ENCODE data around the gene SPARC.

SPARC gene

GRCh38 chr5:151619812-151620460 is 66.8 kb downstream of the SPARC start:
- no peak for DNase-seq (ENCODE audit: low read depth)
- H3K4me3 ChIP-seq (ENCODE audit: control insufficient read depth, low read depth, low read length) = no peak overlapping the region
- no peak for TF ChIP-seq CTCF (conservative IDR thresholded peaks at IDR 0.05; ENCODE audit: control insufficient read depth, insufficient read depth, low read depth, low read length)

- no peak for TF ChIP-seq CTCF (conservative IDR thresholded peaks at IDR 0.05; ENCODE audit: control insufficient read depth, insufficient read depth, low read depth, low read length)
- no peak overlapping the region for H3K4me3 ChIP-seq (ENCODE audit: control insufficient read depth, low read depth, low read length)
- no peak for DNase-seq (ENCODE audit: low read depth)
These were observed 67.8 kb downstream of the SPARC start for GRCh38 chr5:151618907-151619306.

GRCh38 chr5:151617841-151618710 is 68.6 kb downstream of the SPARC start:
- TF ChIP-seq CTCF (conservative IDR thresholded peaks at IDR 0.05; ENCODE audit: control insufficient read depth, insufficient read depth, low read depth, low read length) = no peak
- no peak for DNase-seq (ENCODE audit: low read depth)
- H3K4me3 ChIP-seq (ENCODE audit: control insufficient read depth, low read depth, low read length) = no peak overlapping the region

GRCh38 chr5:151617383-151617840 is 69.3 kb downstream of the SPARC start:
- TF ChIP-seq CTCF (conservative IDR thresholded peaks at IDR 0.05; ENCODE audit: control insufficient read depth, insufficient read depth, low read depth, low read length) = no peak
- no peak for DNase-seq (ENCODE audit: low read depth)
- no peak overlapping the region for H3K4me3 ChIP-seq (ENCODE audit: control insufficient read depth, low read depth, low read length)

GRCh38 chr5:151615431-151615830 is 71.3 kb downstream of the SPARC start:
- H3K4me3 ChIP-seq (ENCODE audit: control insufficient read depth, low read depth, low read length) = no peak overlapping the region
- DNase-seq (ENCODE audit: low read depth) = no peak
- no peak for TF ChIP-seq CTCF (conservative IDR thresholded peaks at IDR 0.05; ENCODE audit: control insufficient read depth, insufficient read depth, low read depth, low read length)

- H3K4me3 ChIP-seq (ENCODE audit: control insufficient read depth, low read depth, low read length) = no peak overlapping the region
- no peak for DNase-seq (ENCODE audit: low read depth)
These were observed 72.2 kb downstream of the SPARC start for GRCh38 chr5:151614565-151614964.

More at GRCh38 chr5:151614565-151614964, 72.2 kb downstream of the SPARC start:
- no peak for TF ChIP-seq CTCF (conservative IDR thresholded peaks at IDR 0.05; ENCODE audit: control insufficient read depth, insufficient read depth, low read depth, low read length)
